Ascending aorta (tissue), 2 donors: Measurements from ENCODE around the gene ABHD8. TPM values are rescaled to one million over a fixed set of nuclear protein-coding genes. Genes with fewer than 3 reads are reported as not detected.

Experiments used
- DNase-seq, 2 donors: peaks; one replicate each; pipeline ENCODE4 v3.0.0-alpha.2; 2019; ENCODE audit warnings: low spot score in 2 of 2
- H3K27ac ChIP-seq, 2 donors: fragments of 200-600 bp; sonication (generic); one replicate each; pipeline ENCODE4 v1.5.1; 2016 to 2017; ENCODE audit warnings: mild to moderate bottlenecking in 1 of 2
- H3K27me3 ChIP-seq: fragments of 200-600 bp; sonication (generic); one replicate; pipeline ENCODE4 v1.5.1; 2017
- H3K36me3 ChIP-seq, 2 donors: fragments of 200-600 bp; sonication (generic); one replicate each; pipeline ENCODE4 v1.5.1; 2016
- H3K4me1 ChIP-seq, 2 donors: fragments of 200-600 bp; sonication (generic); one replicate each; pipeline ENCODE4 v1.5.1; 2016 to 2017; ENCODE audit warnings: mild to moderate bottlenecking in 1 of 2
- H3K4me3 ChIP-seq, 2 donors: fragments of 200-600 bp; sonication (generic); one replicate each; pipeline ENCODE4 v1.5.1; 2016 to 2017; ENCODE audit warnings: mild to moderate bottlenecking in 1 of 2
- H3K9me3 ChIP-seq, 2 donors: fragments of 200-600 bp; sonication (generic); one replicate each; pipeline ENCODE4 v1.5.1; 2016
- CTCF ChIP-seq, 3 experiments: fragments of 200-600 bp in 2 of 3; fragments of 450-650 bp in 1 of 3; sonication (generic) in 2 of 3; IDR thresholded peaks; one replicate each; pipeline ENCODE4 v1.5.1; 2016 to 2019; ENCODE audit warnings: antibody characterized with exemption in 3 of 3, mild to moderate bottlenecking in 1 of 3, moderate library complexity in 1 of 3
- intact Hi-C: fragments of 100-400 bp; cut with DNase I; formaldehyde crosslinking; loops from one replicate; pipeline ENCODE4 v1.15.1; 2023
- total RNA-seq: library from RNA; depleted of rRNA; stranded (reverse); fragments of >200 nt; gene quantifications from one replicate; pipeline ENCODE4 v1.1.0, GENCODE V29; 2016

ABHD8 gene
- total RNA-seq, 1 donor from 2014 or later: 32.2 TPM

- Histone ChIP-seq H3K27ac (no peak overlapping the region), H3K36me3 (no peaks in the 10 kb centered on the region), H3K4me3 (no peak overlapping the region), H3K9me3 (no peaks in the 10 kb centered on the region), H3K27me3 (no peaks in the 10 kb centered on the region), H3K4me1 (no peaks in the 10 kb centered on the region)
- intact Hi-C loops: no loop called here
- TF ChIP-seq CTCF (IDR thresholded peaks at IDR 0.05): no peak
- no peak for DNase-seq
These were observed 48.6 kb downstream of the ABHD8 start for GRCh38 chr19:17254636-17255035.

GRCh38 chr19:17249887-17250548, 53.2 kb downstream of the ABHD8 start:
- intact Hi-C loops: loop anchor here (5.0 kb wide), 1 partner anchor 52 kb away; the partner anchor contains the start of gene ABHD8
- Histone ChIP-seq H3K4me1 (peaks cover 0 to 6% of the 10 kb centered on the region in 2 donors), H3K36me3 (no peaks in the 10 kb centered on the region), H3K27ac (no peak overlapping the region), H3K9me3 (no peaks in the 10 kb centered on the region), H3K4me3 (no peak overlapping the region), H3K27me3 (no peaks in the 10 kb centered on the region)
- DNase-seq: no peak
- no peak for TF ChIP-seq CTCF (IDR thresholded peaks at IDR 0.05)

- intact Hi-C loops: loop anchor here (5.0 kb wide), 1 partner anchor 54 kb away; the partner anchor contains the start of gene ABHD8
- H3K27ac ChIP-seq: no peak overlapping the region
- TF ChIP-seq CTCF (IDR thresholded peaks at IDR 0.05): no peak
These were observed 55.0 kb downstream of the ABHD8 start for GRCh38 chr19:17248011-17248776.

GRCh38 chr19:17246681-17247425, 56.4 kb downstream of the ABHD8 start:
- peak overlapping the region; percentile 58 to 82 for H3K27ac ChIP-seq
- no peaks in the 10 kb centered on the region for H3K27me3 ChIP-seq
- peaks cover 0 to 24% of the 10 kb centered on the region in 2 donors for H3K4me1 ChIP-seq
- no peak for DNase-seq
- H3K9me3 ChIP-seq: no peaks in the 10 kb centered on the region
- H3K36me3 ChIP-seq: no peaks in the 10 kb centered on the region
- H3K4me3 ChIP-seq: peak overlapping the region; percentile 90 to 97
- intact Hi-C loops: loop anchor here (1.0 to 5.0 kb wide), 2 partner anchors 20 to 55 kb away; partner anchors contain the start of genes ABHD8 and BABAM1
- TF ChIP-seq CTCF (IDR thresholded peaks at IDR 0.05): no peak

More at GRCh38 chr19:17248011-17248776, 55.0 kb downstream of the ABHD8 start:
- no peaks in the 10 kb centered on the region for H3K36me3 ChIP-seq
- H3K4me3 ChIP-seq: no peak overlapping the region
- no peaks in the 10 kb centered on the region for H3K27me3 ChIP-seq
- no peak for DNase-seq
- peaks cover 0 to 11% of the 10 kb centered on the region in 2 donors for H3K4me1 ChIP-seq
- no peaks in the 10 kb centered on the region for H3K9me3 ChIP-seq

GRCh38 chr19:17245535-17245984, 57.7 kb downstream of the ABHD8 start, which contains the start of gene NR2F6:
TSS of gene NR2F6 (minus strand) at chr19:17245919. CDS start at chr19:17245220, 699 bp downstream.
- Histone ChIP-seq H3K36me3 (no peaks in the 10 kb centered on the region), H3K27me3 (no peaks in the 10 kb centered on the region), H3K27ac (peak within 1 kb of the TSS; percentile 82 to 85), H3K4me1 (peaks cover 3 to 32% of the 10 kb centered on the region in 2 donors), H3K4me3 (peak within 1 kb of the TSS; percentile 90 to 97), H3K9me3 (no peaks in the 10 kb centered on the region)
- no peak for TF ChIP-seq CTCF (IDR thresholded peaks at IDR 0.05)
- intact Hi-C loops: loop anchor here (1.0 to 5.0 kb wide), 3 partner anchors 19 to 171 kb away; partner anchors contain the start of genes ABHD8, HAUS8, MYO9B and OCEL1
- DNase-seq: no peak
